Measurements from ENCODE around the gene NUP210.

Gene NUP210

DNA sequence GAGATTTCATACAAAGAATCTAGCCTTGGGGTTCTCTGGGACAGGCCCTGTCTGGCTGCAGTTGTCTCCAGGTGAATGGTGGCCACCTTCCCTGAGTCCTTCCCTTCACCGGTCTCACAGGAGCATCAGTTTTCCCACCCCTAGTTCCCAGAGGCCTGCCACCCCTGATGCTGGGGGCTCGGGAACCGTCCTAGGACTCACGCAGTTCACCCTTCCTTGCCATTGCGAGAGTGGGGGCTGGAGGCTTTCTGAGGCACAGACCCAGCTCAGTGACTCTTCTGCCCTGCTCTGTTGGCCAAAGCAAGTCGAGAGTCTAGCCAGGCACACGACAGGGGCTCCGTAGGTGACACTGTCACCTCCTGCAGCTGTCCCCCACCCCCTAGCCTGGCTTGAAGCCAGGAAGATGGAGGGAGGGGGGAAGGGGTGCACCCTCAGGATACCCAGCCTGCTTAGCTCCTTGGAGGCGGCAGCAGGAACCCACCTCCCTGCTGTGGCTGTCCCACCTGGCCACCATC, 130.3 kb downstream of the NUP210 start:
- DNase-seq (ENCODE audit: low read depth) = no peak

DNA sequence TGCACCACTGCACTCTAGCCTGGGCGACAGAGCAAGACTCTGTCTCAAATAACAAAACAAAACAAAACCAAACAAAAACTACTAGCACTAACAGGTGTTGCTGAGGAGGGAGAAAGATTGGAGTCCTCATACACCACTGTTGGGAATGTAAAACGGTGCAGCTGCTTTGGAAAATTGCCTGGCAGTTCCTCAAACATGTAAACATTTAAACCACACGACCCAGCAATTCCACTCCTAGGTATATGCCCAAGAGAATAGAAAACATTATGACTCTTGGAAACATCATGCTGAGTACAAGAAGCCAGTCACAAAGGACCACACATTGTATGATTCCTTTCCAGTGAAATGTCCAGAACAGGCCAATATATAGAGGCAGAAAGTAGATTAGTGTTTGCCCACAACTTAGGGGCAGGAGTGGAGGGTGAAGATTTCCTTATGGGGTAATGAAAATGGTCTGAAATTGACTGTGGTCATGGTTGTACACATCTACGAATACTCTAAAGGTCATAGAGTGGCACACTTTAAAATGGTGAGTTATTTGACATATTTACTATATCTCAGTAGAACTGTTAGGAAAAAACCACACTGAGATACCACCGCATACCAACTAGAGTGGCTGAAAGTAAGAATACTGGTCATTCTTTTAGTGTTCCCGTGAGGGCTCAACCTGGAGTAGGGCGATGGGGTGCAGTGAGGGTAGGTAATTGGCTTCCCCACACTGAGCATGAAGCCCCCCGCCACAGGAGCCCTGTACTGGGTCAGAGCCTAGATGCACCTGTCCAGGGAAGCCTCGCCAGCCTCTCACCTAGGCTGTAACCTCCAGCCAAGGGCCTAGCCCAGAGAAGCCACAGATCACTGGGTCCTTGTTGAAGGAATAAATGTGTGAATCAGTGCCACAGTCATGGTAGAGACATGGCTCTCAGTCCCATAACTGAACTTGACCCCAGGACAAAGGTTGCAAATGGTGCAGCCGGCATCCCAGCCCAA, 131.1 kb downstream of the NUP210 start:
- DNase-seq (ENCODE audit: low read depth) = no peak

DNA sequence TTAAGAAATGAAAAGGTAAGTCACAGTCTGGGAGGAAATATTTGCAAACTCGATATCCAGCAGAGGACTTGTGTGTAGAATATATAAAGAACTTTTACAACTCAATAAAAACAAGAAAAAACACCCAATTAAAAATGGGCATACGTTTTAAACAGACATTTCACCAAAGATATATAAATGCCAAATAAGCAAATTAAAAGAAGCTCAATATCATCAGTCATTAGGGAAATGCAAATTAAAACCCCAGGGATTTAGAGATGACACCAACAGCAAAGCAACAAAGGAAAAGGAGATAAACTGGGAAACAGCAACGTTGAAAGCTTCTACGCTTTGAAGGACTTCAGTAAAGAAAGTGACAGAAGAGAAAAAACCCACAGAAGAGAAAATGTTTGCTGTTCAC, 132.3 kb downstream of the NUP210 start:
- no peak for DNase-seq (ENCODE audit: low read depth)

DNA sequence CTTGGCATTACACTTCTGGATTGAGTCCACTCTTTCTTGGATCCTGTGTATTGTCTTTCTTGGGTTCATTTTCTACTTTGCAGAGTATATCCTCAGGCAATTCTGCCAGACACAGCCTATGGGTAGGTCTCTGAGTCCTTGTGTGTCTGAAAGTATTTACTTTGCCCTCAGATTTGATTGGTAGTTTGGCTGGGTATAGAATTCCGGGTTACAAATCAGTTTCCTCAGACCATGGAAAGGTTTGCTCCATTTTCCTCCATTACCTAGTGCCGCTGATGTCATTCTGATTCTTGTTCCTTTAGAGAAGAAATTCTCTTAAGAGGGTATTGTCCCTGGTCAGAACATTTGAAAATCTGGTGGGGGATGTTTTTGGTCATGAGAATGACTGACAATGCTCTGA, 133.2 kb downstream of the NUP210 start:
- DNase-seq (ENCODE audit: low read depth) = no peak

DNA sequence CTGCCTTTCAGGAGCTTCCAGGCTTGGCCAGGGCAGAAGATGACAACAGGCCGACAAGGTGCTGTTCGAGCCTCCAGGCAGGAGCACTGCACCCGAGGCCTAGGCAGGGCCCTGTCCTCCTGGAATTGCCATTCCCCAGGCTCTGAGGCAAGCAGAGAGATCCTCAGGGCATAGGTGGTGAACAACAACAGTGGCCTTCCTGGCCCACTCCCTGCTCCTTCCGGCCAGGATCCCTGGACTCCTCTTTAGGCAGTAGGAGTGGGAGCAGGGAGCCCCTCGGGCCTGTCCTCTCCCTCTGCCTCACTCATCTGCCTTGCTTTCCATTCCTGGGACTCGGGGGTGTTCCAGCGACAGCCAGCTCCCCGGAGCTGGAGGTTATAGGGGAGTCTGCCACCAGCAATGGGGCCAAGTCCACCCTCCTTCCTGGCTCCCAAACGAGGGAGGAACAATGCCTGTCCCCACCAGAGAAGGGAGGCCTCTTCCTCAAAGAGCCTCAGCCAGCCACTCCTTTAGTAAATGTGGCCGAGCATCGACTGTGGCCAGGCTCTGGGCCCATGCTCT, 135.0 kb downstream of the NUP210 start:
- no peak for DNase-seq (ENCODE audit: low read depth)

DNA sequence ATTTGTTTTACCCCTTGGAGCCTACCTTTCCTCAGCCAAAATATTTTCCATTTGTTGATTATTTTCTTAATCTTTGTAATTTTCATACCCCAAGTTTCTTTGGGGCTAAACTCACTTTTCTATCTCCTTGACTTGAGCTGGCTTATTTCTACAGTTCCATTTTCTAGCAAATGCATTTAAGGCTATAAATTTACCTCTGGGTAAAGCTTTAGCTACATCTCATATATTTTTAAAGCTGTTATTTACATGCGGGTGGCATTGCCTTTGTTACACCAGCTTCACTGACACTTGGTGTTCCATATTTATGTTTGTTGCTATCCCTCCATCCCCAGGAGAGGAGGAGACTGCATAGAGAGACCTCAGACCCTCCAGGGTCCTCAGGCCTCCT, 136.3 kb downstream of the NUP210 start:
- no peak for DNase-seq (ENCODE audit: low read depth)

DNA sequence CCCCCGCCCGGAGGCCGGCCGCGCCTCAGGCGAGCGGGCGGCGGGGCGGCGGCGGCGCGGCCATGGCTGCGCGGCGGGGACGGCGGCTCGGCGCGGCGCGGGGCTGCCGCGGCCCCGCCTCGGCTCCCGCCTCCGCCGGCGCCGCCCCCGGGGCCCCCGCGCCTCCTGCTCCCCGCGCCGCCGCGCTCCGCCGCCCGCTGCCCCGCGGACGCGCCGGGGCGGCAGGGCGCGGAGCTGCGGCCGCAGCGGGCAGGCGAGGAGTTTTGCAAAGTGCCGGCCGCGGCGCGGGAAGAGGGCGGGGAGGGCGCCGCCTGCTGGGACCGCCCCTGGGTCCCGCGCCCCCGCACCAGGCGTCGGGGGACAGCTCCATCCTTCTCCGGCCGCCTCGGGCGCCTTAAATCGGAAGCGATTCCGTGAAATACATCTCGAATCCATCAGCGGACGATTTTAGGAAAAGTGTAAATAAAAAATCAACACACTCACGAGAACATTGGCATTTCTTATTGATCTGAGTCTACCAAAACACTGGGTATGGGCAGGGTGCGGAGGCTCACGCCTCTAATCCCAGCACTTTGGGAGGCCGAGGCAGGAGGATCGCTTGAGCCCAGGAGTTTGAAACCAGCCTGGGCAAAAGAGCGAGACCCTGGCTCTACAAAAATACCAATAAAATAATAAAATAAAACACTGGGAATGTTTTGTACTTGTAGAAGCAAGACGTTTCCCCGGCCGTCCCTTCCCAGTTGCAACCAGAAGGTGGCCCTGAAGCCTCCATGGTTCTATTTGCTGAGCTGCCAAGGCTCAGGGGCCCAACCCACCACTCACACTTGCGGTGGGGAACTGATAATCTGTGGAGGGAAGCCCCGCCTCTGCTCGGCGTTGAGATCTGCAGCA, 136.9 kb downstream of the NUP210 start:
- DNase-seq (ENCODE audit: low read depth) = no peak

DNA sequence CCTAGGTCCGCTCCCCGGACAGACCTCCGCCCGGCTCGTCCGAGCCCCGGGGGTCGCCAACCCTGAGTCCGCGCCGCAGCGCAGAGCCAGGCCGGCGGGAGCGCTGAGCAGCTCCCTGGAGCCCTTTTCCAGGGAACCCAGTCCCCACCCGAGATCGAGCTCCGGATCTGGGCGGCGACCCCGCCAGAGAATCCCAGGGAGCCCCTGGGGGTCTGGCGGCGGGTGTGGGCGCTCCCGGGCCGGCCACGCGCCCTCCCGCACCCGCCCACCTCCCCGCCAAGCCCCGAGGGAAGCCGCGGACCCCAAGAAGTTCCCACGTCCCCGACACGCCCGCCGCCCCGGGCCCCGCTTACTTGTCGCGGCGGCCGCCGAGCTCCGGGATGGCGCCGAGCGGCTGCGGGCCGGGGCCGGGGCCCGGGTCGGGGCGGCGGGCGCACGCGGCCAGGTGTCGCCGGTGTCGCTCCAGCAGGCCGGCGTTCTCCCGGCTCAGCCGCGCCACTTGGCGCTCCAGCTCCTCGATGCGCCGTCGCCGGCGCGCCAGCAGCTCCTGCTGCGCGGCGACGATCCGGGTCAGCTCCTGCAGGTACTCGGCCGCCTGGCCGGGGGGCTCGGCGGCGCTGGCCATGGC, 137.7 kb downstream of the NUP210 start:
- no peak for DNase-seq (ENCODE audit: low read depth)

DNA sequence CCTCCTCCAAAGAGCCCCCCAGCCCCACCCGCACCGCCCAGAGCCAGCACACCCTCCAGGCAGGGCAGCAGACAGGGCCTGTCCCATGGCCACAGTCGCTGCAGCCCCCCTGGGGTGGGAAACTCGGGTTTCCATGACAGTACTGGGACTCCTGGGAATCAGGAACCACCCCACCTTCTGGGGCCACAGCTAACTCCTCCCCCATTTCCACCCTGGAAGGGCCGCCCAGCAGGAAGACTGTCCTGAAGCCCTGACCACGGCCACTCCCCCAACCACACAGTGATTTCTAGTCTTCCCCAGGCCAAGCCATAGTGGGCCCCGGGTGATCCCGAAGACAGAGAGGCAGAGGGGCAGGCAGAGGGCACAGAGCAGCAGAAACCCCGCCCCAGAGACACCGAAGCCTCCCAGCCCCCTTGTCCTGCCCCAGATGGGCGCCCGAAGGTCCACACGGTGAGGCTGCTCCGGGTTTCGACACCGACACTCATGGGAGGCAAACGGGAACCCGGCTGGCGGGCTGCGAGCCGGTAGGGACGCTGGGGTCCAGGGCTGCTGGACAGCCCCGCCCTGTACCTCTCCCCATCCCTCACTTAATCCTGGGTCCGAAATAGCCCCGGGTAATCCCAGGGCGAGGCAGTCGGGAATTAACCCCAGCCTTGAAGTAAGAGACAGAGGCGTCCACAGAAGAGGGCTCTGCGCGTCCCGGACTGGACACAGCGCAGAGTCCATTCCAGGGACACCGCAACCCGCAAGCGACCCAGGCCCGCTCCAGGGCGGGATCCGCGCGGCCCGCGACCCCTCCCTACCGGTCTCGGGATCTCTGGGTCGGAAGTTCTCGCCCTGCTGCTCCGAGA, 138.4 kb downstream of the NUP210 start:
- DNase-seq (ENCODE audit: low read depth) = no peak

DNA sequence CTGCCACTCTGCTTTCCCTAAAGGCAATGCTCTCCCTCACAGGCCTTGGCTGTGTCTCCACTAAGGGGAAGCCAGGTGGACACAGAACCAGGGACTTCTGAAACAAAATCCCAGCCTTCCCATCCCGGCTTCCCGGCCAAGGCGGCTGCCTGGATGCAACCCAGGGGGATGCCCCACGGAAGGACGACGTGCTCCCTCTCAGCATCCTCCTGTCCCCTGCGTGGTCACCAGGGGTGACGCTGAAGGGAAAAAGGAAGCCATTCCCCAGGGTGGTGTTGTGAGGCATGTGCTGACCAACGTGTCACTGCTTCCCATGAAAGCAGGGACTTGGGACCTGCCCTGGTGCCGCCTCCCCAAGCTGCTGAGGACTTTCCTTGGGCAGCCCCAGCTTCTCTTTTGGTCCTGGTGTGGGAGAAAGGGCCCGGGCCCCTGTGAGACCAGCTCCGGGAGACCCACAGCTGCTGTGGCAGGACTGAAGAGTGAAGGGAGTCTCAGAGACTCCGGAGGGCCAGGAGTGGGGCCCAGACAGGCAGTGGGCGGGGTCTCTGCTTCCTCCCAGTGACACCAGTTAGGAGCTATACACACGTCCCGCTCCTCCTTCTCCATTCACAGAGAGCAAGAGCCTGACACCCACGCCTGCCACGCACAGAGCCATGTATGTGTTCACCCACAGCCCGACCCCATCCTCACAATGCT, 139.2 kb downstream of the NUP210 start:
- no peak for DNase-seq (ENCODE audit: low read depth)

DNA sequence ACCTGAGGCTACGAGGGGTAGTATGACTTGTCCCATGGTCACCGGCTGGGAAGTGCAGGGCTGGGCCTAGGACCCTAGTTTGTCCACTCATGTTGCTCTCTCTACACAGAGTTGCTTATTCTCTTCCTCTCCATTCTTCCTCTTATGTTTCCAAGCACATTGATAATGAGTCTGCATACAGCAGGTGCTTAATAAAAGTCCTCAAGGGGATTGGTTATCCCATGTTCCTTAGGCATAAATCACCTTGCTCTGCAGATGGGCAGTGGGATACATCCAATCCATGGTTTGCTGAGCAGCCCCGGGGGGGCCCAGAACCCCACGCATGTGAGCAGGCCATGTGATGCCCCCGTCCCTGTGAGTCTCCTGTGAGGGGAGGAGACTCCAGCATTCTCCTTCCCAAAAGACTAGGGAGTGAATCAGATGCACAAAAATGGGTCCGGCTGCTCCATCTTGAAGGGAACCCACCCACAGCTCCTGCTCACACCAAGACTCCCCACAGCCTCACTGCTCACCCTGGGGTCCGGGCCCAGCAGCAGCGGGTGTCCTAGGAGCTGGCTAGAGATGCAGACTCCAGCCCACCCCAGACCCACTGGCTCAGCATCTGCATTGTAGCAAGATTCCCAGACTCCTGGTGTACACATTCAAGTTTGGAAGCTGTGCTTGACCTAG, 139.9 kb downstream of the NUP210 start:
- no peak for DNase-seq (ENCODE audit: low read depth)

DNA sequence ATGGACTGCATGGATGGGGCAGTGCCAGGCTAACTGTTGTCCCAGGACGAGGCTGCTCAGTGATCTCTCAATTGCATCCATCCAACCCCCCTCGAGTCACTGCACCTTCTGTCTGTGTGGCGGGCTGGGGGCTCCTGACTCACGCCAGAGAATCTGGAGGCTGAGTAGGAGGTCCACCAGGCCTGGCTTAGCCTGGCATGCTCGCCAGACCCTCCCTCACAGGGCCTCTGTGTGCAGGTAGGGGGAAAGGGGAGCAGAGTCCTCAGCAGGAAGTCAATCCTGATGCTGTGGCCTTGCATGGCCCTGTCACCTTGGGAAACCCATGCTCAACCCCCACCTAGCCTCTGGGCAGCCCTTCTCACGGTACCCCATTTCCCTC, 140.6 kb downstream of the NUP210 start:
- no peak for DNase-seq (ENCODE audit: low read depth)

DNA sequence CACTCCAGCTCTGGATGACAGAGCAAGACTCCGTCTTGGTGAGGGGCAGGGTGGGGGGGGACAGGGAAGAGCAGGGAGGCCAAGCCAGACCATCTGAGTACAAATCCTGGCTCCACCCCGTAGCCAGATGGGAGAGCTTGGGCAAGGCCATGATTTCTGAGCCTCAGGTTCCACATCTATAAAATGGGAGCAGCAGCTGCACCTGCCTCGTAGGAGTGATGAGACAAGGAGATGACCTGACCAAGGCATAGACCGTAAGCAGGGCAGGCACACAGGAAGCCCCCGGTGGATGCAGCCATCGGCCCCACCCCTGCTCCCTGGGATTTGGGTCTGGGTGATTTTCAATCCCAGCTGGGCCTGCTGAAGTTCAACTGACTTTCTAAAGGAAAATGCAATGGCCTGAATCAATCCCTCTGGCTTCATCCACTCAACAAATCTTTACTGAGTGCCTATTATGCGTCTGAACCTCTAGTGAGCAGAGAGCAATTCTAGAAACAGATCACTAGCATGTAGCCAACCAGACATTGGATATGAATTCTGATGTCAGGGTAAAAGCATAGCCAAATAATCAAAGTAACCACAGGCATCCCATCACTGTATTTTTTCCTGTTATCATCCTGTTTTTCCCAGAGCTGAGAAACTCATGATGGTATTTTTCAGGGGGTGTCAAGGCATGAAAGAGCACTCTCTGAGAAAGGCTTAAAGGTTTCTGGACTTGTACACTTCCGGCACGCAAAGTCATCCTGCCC, 141.2 kb downstream of the NUP210 start:
- DNase-seq (ENCODE audit: low read depth) = no peak

DNA sequence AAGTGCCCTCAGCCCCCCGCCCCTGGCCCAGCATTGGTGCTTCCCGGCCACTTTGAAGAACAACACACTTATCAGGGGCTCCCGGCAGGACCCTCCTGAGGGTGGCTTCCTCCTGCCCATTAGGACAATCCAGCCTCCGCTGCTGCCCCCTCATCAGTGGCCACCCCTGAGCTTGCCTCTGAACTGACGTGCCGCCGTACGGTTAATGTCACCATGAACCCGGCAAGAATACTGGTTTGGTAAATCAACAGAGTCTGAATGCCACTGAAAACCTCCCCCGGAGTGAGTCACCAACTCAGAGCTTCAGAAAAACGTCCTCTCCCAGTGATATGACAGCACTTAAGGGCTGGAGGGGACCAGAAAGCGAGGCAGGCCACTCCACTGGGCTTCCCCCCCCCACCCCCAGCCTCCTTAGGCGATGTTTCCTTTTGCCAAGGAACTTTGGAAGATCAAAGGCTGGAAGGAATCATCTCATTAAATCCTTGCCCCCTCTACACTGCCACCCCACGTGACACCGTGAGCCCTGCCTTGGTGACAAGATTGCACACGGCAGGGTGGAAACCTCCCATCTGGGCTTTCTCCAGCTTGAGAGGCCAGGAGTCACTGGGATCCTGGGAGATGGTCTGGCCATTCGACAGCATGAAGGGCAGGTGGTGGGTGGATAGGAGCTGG, 142.1 kb downstream of the NUP210 start:
- DNase-seq (ENCODE audit: low read depth) = no peak

DNA sequence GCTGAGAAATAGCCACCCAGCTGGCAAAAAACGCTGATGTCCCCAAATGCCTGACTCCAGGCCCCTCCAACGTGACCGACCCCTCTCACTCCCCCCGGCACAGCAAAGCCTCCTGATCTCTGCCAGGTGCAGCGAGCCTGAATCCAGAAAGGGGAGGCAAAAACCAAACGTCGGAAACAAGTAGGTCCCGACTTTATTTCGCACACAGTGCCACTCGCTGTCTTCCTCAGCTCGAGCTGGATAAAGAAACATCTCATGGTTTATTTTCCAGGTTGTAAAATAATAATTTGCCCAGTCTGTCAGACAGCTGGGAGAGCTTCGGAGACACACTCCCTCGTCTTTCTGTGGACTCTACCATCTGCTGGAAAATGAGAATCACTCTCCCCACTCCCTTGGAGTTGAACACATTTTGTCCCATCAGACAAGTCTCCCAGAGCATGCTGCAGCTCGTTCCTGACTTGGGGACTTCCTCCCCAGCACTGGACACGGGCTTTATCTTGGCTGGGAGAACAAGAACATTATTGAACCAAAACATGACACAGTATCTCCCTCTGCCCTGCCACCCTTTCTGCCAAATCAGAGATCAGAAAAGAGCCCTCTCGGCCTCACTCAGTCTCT, 142.8 kb downstream of the NUP210 start:
- DNase-seq (ENCODE audit: low read depth) = no peak

DNA sequence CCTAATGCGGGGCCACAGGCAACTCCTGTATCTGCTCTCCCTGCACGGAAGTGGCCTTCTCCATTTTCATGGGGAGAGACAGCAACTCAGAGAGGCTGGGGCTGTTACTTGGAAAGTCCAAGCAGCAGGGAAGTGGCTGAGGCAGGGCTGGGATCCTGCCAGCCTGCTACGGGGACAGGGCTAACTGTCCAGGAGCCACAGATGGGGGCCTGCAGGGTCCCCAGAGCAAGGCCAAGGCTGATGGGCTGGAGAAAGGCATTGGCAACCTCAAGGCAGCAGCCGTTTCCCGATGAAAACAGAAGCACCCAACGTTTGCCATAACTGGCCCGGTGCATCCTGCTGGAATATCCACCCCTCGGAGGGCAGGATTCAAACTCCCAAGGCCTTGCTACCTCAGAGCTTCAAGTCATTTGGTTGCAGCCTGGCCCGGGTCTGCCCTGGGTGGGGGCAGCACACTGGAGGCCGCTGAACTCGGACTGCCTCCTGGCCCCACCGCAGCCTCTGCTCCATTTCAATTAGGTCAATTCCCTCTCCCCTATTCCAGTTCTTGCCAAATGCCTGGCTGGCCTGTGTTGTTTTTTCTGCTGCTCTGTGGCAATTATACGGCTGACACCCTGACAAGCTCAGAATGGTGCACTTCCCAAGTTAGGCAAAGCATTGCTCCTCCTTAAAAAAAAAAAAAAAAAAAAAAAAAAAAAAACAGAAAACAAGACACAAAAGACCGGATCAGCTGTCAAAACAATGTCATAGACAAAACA, 143.5 kb downstream of the NUP210 start:
- DNase-seq (ENCODE audit: low read depth) = no peak

DNA sequence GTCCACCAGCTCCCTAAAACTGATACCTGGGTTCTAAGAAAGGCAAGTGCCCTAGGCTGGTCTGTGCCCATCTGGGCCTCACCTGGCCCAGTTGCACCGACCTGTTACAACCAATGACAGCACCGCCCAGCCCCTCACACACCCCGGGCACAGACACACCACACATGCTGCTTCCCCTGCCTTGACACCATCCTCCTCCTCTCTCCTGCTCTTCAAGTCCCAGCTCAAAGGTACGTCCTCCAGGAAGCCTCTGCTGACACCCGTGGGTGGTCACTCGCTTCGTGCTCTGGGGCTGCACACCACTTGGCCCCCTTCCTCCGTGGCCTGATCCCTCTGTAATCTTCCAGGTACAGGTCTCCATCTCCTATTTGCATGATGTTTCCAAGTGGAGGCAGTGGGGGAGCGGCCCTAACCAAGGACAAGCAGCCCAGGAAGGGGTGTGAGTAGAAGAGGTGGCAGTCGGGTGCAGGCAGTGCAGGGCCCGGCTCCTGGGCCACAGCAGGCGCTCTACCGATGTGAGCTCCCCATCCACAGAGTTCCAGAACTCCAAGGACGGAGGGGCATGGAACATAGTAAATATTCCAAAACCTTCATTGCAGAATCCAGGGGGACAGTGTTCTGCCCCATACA, 144.6 kb downstream of the NUP210 start:
- no peak for DNase-seq (ENCODE audit: low read depth)
